Motor neuron (in vitro differentiated cells): ENCODE data around the gene ADAMTS16. TPM values are rescaled to one million over a fixed set of nuclear protein-coding genes. Genes with fewer than 3 reads are reported as not detected.

Source experiments
- ATAC-seq, 8 experiments: fragments of 200-7000 bp; cut with Tn5 transposase; replicated peaks in 6 of 8; 2 replicates each; pipeline ENCODE4 v1.8.0; 2021; ENCODE audit warnings: mild to moderate bottlenecking in 8 of 8, moderate library complexity in 8 of 8
- H3K27ac ChIP-seq, 2 donors: fragments of 250-450 bp; sonication (Bioruptor Pico); 2 replicates each; pipeline ENCODE4 v1.9.0; 2021; ENCODE audit warnings: antibody characterized with exemption in 2 of 2, mild to moderate bottlenecking in 2 of 2, moderate library complexity in 1 of 2
- H3K4me1 ChIP-seq, 2 donors: fragments of 250-450 bp; sonication (Bioruptor Pico); replicated peaks in 1 of 2; 2 replicates each; pipeline ENCODE4 v1.6.1; 2021; ENCODE audit warnings: antibody characterized with exemption in 2 of 2, mild to moderate bottlenecking in 2 of 2, moderate library complexity in 1 of 2
- H3K4me3 ChIP-seq, 5 donors: fragments of 250-450 bp; sonication (Bioruptor Pico); 2 replicates each; pipeline ENCODE4 v1.9.0; 2021; ENCODE audit warnings: antibody characterized with exemption in 5 of 5, mild to moderate bottlenecking in 5 of 5, moderate library complexity in 4 of 5
- WGBS, 10 experiments: fragments of 450-650 bp; shearing (Covaris generic); methylation state at CpG; one replicate each; pipeline ENCODE4 v1.0.0; 2022; 5-methylcytosine and 5-hydroxymethylcytosine counted together
- in situ Hi-C, 9 experiments: fragments of 400-800 bp; cut with MboI; loops; one replicate each; pipeline ENCODE4 v1.15.0; 2021; ENCODE audit warnings: low sequenced_read_pairs in 9 of 9, low pct_unique_long_range_greater_than_20kb in 2 of 9; ENCODE audit not compliant: unreplicated experiment in 9 of 9
- total RNA-seq, 8 experiments: library from RNA; unstranded; fragments of 300-600 nt; gene quantifications; 2 replicates each; pipeline versions ENCODE4 v1.2.3 to v1.2.4, GENCODE V29; 2022

Gene ADAMTS16
- total RNA-seq, 8 experiments from 2014 or later, result 0.25 to 34.1 (median 1.1) TPM

DNA sequence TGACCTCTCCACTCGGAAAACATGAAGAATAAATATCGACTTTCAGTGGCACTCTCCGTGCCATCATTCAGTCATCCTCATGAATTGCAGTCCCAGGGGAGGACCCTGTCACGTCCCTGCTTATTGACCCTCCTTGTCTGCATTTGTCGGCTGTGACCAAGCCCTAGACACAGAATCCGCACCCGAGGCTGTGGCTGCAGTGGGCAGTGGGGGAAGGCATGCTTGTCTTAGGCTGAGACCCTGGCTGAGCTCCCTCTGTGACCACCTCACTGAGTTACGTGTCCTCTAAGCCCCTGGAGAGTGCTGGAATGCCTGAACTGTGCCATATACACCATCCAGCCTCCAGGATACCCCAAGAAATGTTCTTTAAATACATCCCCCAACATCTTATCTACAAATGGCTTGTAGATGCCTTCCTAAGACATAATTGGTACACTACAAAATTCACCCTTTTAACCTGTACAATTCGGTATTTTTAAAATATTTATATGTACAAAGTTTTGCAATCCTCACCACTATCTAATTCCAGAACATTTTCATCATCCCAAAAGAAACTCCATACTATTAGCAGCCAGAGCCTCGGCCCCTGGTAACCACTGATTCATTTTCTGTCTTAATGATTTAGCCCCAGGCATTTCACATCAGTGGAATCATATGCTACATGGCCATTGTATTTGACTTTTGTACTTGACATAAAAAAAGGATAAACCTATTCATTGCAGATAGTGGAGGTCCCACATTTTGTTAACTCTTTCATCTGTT lies 201.6 kb downstream of the ADAMTS16 start:
- H3K27ac ChIP-seq, result no peak overlapping the region
- in situ Hi-C loops, result no loop called here
- no peak for ATAC-seq
- no peak overlapping the region for H3K4me3 ChIP-seq
- H3K4me1 ChIP-seq, result peaks cover 14 to 30% of the 10 kb centered on the region in 2 donors
- WGBS, 10 experiments, result 0 to 100% (median 83%) methylated on average over 1 to 6 of the region's 10 CpGs; no CpG with 5 or more reads in 1 of the 10 experiments

DNA sequence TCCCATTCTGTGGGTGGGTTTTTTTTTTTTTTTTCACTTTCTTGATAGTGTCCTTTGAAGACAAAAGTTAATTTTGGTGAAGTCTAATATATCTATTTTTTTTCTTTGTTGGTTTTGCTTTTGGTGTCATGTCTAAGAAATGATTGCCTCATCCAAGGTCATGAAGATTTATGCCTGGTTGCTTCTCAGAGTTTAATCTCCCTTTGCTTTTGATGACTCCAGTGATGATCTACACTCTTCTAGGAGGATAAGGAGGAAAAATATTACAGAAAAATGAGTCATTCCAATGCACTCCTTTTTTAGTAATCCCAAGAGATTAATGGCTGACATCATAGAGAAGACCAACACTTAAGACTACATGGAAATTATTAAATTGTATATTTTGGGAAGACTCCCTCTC lies 202.7 kb downstream of the ADAMTS16 start:
- in situ Hi-C loops, result no loop called here
- Histone ChIP-seq H3K27ac (no peak overlapping the region), H3K4me1 (peaks cover 14 to 30% of the 10 kb centered on the region in 2 donors), H3K4me3 (no peak overlapping the region)
- peak in 5 of 8 experiments; percentile 9 to 44 (median 23) for ATAC-seq

DNA sequence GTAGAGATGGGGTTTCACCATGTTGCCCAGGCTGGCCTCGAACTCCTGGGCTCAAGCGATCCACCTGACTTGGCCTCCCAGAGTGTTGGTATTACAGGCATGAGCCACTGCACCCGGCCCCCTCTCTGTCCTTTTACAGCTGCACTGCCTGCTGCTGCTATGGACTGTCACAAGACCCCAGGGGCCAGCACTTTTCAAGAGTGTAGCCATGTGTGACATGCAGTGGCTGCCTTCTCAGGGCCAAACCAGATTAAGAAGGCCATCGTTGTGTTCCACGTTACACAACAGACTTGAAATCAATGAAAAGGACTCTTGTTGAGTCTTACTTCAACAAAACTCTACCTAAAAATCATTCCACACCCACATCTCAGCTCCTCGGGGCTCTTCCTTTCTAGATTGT lies 203.4 kb downstream of the ADAMTS16 start:
- Histone ChIP-seq H3K4me3 (no peak overlapping the region), H3K27ac (no peak overlapping the region), H3K4me1 (peaks cover 14 to 30% of the 10 kb centered on the region in 2 donors)
- ATAC-seq, result no peak
- 76 to 100% (median 89%) methylated on average over 1 to 6 of the region's 6 CpGs; no CpG with 5 or more reads in 5 of the 10 experiments for WGBS, 10 experiments
- in situ Hi-C loops, result no loop called here

DNA sequence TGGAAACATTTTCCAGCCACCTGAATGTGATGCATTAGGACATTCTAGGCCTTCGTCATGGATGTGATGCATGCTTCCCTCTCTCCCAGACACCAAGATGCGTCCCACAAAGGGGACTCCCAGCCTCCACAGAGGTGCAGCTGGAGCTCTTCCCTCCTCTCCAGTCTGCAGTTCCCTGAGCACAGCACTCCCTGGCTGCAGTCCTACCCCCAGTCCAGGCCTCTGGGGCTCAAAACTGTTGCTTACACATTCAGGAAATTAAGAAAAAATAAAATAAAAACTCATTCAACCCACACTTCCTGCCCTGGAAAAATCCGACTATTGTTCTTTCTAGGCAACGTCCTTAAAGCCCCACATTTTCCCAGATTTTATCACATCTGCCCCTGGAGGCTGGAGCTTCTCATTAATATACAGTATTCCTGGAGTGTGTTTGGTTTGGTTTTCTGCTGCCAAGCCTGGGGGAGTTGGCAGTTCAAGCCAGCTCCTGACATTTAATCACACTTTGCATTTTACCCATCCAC lies 204.0 kb downstream of the ADAMTS16 start:
- WGBS, 10 experiments, result 6 to 93% (median 64%) methylated on average over 2 to 3 of the region's 4 CpGs; no CpG with 5 or more reads in 4 of the 10 experiments
- Histone ChIP-seq H3K27ac (no peak overlapping the region), H3K4me1 (peaks cover 14 to 30% of the 10 kb centered on the region in 2 donors), H3K4me3 (no peak overlapping the region)
- in situ Hi-C loops, result no loop called here
- peak in 1 of 8 experiments; percentile 13 for ATAC-seq

DNA sequence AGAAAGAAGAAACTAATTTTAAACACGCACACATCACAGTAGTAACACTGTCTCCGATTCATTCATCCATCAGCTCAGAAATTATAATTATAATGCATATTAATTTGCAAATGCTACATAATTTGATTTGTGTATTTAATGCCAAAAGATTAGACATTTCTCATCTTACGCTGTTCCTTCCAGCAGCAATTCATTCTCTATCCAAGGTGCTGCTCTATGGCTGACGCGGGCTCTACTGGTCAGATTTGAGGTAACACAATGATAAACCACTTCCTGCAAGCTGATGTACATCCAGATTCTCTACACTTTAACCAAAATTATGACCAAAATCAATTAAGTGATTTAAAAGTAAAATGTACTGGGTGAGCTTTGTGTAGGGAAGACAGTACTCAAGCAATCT lies 204.5 kb downstream of the ADAMTS16 start:
- Histone ChIP-seq H3K4me3 (no peak overlapping the region), H3K4me1 (peaks cover 14 to 30% of the 10 kb centered on the region in 2 donors), H3K27ac (no peak overlapping the region)
- WGBS, 10 experiments, result 42 to 86% (median 70%) methylated on average over 1 to 5 of the region's 5 CpGs; no CpG with 5 or more reads in 2 of the 10 experiments
- in situ Hi-C loops, result no loop called here
- no peak for ATAC-seq

DNA sequence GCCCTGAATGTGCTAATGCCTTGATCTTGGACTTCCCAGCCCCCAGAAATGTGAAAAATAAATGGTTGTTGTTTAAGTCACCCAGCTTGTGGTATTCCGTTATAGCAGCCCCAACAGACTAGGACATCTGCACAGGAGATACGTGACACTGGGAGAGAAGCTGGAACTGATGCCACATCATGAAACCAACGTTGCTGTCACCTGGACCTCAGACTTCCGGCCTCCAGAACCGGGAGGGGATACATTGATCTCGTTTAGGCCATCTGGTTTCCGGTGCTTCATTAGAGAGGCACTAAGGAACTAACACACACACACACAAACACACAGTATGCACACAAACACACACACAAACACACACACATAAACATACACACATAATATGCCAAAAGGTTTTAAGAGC lies 207.3 kb downstream of the ADAMTS16 start:
- Histone ChIP-seq H3K27ac (no peak overlapping the region), H3K4me1 (peaks cover 3 to 7% of the 10 kb centered on the region in 2 donors), H3K4me3 (no peak overlapping the region)
- ATAC-seq, result no peak
- WGBS, 10 experiments, result 25 to 100% (median 92%) methylated on average over 1 to 6 of the region's 7 CpGs; no CpG with 5 or more reads in 5 of the 10 experiments
- in situ Hi-C loops, result no loop called here

DNA sequence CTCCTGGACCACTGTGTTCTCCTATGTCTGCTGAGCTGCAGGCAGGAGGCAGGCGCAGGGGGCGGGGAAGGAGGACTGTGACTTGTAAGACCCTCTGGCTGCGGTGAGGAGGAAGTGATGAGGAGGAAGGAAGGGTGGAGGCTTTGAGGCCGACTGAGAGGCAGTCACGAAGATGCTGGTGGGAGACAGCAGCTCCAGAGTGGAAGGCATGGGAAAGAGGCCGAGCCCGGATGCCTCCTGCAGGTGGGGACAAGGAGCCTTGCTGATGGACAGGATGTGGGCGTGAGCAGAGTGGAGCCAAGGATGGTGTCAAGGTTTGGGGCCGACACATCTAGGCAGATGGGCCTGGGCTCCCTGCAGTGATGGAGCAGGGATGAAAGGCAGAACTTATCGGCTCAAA lies 208.0 kb downstream of the ADAMTS16 start:
- in situ Hi-C loops, result no loop called here
- H3K4me3 ChIP-seq, result no peak overlapping the region
- peaks cover under 1 to 3% of the 10 kb centered on the region in 2 donors for H3K4me1 ChIP-seq
- no peak for ATAC-seq
- H3K27ac ChIP-seq, result no peak overlapping the region
- WGBS, 10 experiments, result 53 to 61% methylated on average over 3 to 4 of the region's 10 CpGs; no CpG with 5 or more reads in 8 of the 10 experiments

DNA sequence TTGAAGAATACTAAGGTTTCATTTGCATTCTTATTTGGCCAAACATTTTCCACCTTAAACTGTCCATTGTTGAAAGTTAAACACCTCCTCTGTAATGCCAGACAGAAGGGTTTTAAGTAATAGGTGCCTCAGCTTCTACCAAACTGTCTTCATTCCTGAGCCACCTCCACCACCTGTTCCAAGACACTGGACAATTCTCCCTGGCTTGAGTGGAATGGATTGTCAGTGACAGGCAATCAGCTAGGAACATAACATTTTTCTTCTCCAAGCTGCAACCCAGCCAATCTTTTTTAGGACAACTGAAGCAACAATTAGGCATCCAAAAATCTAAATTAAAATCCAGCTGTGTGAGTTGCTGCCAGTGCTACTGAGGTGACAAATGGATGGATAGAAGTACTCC lies 208.4 kb downstream of the ADAMTS16 start:
- in situ Hi-C loops, result no loop called here
- no peak overlapping the region for H3K27ac ChIP-seq
- no peak overlapping the region for H3K4me3 ChIP-seq

DNA sequence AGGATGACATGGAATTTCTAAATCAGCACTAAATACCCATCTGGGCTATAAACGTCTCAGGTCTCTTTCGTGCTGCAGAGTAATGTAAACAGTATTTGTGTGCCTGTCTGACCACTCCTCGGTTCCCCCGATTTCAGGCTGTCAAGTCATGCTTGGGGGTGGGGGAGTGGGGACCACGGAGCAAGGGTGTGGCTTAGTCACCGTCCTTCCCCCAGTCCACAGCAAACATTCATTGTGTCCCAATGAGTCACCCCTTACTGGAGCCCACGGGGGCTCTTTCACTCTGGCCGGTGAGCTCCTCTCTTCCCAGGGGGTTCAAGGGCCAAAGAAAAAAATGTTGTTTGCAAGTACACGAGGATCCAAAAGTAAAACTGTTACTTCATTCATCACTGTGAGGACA lies 210.0 kb downstream of the ADAMTS16 start:
- in situ Hi-C loops, result no loop called here
- 0 to 63% (median 41%) methylated on average over 1 to 9 of the region's 9 CpGs; no CpG with 5 or more reads in 2 of the 10 experiments for WGBS, 10 experiments
- Histone ChIP-seq H3K27ac (no peak overlapping the region), H3K4me1 (peaks cover 0 to 3% of the 10 kb centered on the region in 2 donors), H3K4me3 (no peak overlapping the region)
- ATAC-seq, result peak in 5 of 8 experiments; percentile 82 to 93 (median 89)

More for the DNA sequence above, 208.4 kb downstream of the ADAMTS16 start:
- ATAC-seq, result no peak
- peaks cover 0 to 3% of the 10 kb centered on the region in 2 donors for H3K4me1 ChIP-seq

DNA sequence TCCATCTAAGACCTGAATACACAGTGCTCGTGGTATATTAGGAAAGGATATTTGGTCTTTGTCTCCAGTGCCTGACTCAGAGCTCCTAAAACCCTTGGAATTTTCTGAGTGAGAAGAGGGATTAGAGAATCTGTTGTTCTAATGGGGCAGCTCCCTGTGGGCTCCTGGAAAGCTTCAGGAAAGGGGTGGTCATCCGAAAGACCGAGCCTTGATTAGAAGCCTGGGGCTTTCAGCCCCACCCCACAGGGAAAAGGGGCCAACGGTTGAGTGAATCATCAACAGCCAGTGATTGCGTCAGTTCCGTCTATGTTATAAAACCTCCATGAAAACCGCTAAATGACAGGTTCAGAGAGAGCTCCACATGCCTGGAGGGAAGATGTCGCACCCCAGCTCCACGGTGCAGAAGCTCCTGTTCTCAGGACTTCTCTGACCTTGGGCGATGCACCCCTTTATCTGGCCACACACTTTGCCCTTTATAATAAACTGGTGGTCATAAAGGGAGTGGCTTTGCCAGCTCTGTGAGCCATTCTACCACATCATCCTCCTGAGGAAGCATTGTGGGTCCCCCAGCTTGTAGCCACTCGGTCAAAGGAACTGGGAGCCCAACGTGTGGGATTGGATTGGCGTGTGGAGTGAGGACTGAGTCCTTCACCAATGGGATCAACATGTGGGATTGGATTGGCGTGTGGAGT lies 211.3 kb downstream of the ADAMTS16 start:
- peak in 1 of 8 experiments; percentile 68 for ATAC-seq

DNA sequence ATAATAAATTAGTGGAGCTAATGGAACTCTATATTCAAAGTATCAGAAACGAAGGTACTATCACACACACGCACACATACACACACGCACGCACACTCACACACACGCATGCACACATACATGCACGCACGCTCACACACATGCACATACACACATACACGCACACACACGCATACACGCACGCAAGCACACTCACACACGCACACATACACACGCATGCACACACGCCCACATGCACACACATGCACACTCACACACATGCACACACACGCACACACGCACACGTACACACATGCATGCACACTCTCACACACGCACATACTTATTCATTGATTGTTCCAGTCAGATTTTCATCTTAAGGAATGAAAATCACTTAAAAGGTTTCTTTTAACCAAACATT lies 212.5 kb downstream of the ADAMTS16 start:
- ATAC-seq, result no peak
- Histone ChIP-seq H3K27ac (no peak overlapping the region), H3K4me1 (peaks cover 0 to 3% of the 10 kb centered on the region in 2 donors), H3K4me3 (no peak overlapping the region)
- 83 to 100% (median 98%) methylated on average over 1 to 14 of the region's 18 CpGs; no CpG with 5 or more reads in 2 of the 10 experiments for WGBS, 10 experiments
- in situ Hi-C loops, result no loop called here

More for the DNA sequence above, 211.3 kb downstream of the ADAMTS16 start:
- in situ Hi-C loops, result no loop called here
- Histone ChIP-seq H3K27ac (no peak overlapping the region), H3K4me3 (no peak overlapping the region), H3K4me1 (peaks cover 0 to 3% of the 10 kb centered on the region in 2 donors)
- WGBS, 10 experiments, result 41 to 100% (median 82%) methylated on average over 1 to 10 of the region's 14 CpGs; no CpG with 5 or more reads in 1 of the 10 experiments

DNA sequence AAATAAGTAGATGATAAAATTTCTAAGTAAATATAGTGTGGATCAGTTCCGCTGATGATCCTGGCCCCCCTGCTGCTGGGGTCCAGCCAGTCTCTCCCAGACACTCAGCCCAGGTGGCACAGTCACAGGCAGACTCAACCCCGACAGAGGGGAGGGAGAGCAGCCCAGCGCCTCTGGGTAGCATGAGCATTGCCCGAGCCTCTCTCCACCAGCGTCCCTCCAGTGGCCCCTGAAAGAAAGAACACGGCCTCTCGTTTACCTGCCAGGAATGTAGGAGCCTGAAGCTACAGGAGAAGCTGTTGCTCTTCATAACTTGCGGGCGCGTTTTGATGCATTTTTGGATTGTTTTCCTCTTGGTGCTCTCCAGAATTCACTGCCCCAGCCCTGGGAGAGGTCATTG lies 213.6 kb downstream of the ADAMTS16 start:
- 54 to 100% (median 88%) methylated on average over 2 to 10 of the region's 10 CpGs; no CpG with 5 or more reads in 2 of the 10 experiments for WGBS, 10 experiments
- Histone ChIP-seq H3K4me1 (peaks cover 0 to 3% of the 10 kb centered on the region in 2 donors), H3K4me3 (no peak overlapping the region), H3K27ac (no peak overlapping the region)
- no peak for ATAC-seq
- in situ Hi-C loops, result no loop called here

DNA sequence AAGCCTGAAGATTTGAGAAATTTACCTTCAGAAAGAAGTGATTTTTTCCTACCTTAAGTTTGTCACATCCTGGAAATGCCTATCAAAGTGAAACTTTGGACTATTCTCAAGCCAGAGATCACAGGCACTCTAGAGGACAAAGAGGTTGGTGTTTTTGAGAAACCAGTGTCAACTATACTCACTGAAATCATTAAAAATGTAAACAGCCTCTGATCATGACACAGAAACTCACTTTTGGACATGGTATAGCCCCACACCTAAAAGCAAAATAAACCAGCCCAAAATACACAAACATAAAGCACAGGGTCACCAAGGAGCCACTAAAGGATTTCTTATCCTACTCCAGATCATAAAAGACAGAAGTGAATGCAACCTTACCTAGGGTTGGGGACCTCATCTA lies 216.6 kb downstream of the ADAMTS16 start:
- no peak overlapping the region for H3K27ac ChIP-seq
- peaks cover 19% of the 10 kb centered on the region in 2 donors for H3K4me1 ChIP-seq
- H3K4me3 ChIP-seq, result no peak overlapping the region
- no peak for ATAC-seq
- in situ Hi-C loops, result no loop called here
